Fibroblast of upper back skin (primary cell): ENCODE measurements around the gene TRAPPC2L.

Source experiments
- DNase-seq: peaks from one replicate; pipeline ENCODE4 v3.0.0-alpha.2; 2013

The TRAPPC2L gene

DNA sequence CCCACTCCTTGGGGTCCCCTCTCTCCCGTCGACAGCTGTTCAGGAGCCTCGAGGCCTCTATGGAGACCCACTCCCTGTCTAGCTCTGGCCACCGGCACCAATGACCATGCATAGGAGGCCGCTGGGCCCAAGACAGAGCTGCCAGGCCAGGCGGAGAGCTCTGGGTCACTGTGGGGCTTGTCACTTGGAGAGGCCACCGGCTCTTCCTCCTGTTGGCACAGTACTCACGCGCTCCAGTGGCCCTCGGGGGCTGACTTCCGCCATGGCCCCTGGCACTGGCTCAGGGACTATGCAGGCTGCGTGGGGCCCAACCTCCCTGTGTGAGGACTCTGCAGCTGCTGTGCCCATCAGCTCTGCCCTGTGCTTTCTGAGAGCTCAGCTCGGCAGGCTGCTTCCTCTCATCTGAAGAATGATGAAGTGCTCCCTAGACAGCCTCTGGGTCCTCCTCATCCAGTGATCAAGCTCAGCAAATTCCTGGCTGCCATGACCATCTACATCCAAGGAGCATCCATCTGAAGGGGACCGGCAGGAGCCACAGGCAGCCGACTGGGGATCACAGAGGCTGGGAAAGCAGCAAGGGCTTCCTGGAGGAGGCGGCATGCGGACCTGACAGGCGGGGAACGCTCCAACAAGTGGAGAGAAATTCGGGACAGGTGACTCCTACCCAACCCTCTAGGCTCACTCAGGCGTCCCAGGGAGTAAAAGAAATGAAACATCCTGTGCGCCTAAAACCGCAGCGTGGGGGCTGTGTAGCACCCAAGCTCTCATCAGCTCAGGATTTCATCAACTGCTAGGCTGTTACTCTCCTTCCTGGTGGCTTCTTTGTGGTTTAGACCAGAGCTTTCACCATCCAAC, 17.0 kb upstream of the TRAPPC2L start:
- DNase-seq: no peak

DNA sequence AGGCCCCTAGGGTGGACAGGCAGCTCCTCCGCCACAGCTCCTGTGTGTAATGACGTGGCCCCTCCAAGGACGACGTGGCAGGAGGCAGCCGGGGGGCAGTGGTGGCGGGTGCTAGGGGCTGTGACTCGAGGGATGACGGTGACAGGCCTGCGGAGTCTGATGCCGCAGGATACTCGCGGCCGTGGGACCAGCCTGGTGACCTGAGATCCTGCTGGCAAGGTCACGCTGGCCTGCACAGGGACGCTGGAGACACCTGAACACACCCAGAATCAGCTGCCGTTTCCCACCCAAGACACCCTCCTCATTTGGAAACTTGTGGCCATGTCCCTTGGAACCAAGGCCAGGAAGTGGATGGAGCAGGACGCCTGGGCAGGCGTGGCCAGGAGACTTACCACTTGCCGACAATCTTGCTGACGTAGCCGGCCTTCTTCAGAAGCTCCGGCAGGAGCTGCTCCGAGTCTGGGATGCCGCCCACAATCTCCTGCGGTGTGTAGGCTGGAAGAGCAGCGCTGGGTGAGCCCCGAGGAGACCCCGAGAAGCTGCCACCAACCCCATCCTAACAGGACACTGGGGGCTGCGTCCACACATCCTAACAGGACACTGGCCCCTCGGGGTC, 16.2 kb upstream of the TRAPPC2L start:
- DNase-seq: no peak

DNA sequence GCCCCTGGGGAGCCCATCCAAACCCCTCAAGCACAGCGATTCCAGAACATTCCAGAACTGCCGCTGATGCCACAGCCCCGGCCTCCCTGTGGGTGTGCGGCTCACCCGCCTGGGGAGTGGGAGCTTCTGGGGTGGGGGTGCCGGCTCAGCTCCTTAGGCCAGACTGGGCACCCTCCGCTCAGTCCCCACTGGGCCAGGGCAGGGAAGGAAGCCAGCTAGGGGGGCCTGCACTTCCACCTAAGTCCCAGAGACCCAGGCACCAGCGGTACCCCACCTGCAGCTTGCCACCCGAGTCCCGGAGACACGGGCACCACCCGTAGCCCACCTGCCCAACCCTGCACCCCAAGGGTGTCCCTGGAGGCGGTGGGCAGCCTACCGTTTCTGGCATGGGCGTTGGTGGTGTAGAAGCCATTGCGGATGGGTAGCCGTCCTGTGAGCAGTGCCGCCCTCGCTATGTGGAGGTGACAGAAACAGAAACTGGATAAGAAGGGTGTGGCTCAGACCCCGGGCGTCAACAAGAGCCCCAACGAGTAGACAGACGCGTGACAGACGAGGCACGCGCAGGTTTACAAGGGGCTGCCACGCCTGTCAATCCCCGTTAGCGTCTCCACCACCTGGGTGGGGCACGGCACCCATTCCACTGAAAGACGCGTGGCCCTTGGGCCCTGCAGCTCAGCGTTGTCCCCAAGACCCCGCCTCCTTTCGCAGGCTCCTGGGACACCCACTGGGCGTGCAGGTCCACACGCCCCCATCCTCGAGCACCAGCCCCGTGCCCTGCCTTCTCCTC, 15.2 kb upstream of the TRAPPC2L start:
- DNase-seq: no peak

DNA sequence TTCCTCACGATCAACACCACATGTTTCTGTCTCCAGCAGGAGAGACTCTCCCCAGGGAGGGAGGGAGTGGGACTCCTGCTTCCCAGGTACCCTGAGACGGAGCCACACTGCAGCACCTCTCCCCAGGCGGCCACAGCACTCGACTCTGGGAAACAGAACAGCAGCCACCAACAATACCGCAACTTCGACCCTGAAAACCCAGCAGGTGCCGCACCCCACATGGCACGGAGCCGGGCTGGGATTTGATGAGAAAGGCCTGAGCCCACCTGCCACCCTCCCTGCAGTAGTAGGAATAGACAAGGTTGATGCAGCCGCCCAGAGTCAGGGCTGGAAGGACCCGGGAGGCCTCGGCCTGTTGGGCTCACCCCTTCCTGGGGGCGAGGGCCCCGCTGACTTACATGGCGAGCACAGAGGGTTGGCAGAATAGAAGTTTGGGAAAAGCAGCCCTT, 14.6 kb upstream of the TRAPPC2L start:
- DNase-seq: no peak

DNA sequence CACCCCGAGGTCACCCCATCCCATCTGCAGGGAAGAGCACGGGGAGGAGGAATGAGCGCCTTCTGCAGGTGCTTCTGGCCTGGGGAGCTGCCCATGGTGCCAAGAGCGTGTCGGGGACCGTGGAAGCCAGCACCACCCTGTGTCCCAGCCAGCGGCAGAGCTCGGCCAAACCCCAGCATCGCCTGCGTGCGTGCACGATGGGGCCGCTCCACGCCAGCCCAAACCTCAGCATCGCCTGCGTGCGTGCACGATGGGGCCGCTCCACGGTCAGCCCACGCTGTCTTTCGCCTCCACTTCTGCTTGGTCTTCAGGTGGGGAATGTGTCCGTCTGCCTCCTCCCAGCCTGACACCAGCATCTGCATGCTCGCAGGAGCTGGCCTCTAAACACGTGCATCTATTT, 14.1 kb upstream of the TRAPPC2L start:
- DNase-seq: no peak

DNA sequence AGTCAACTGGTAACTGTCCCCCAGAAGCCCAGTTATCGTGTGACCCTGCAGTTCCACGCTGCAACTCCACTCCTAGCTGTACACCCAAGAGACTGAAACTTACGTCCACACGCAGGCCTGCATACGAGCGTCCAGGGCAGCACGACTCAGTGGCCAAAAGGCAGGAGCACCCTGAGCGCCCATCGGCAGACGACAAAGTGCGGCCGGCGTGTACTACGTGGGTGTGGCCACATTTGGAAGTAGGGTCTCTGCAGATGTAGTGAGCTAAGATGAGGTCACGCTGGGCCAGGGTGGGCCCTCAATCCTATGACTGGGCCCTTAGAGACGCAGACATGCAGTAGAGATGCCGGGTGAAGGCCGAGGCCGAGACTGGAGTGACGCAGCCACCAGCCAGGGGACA, 13.7 kb upstream of the TRAPPC2L start:
- no peak for DNase-seq

DNA sequence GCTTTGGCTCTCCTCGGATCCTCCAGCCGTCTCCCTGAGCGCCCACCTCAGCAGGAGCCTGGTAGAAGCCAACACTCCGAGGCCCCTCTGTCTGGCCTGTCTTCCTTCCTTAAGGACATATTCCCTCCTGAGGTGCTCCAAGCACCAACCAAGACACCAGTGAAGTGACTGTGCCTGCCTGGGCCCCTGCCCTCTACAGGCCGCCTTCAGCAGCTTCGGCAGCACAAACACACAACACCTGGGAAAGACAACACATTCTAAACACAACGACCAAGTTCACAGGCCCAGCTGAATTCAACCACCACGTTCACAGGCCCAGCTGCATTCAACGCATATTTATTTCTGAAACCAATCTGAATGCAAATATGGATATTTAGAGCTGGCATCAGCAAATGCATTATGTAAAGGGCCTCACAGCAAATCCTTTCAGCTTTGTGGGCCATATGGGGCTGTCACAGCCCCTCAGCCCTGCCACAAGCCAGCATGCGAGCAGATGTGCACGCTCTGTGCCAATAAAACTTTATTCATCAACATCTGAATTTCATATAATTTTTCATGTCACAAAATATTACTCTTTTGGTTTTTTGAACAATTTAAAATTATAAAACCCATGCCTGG, 12.4 kb upstream of the TRAPPC2L start:
- DNase-seq: no peak

DNA sequence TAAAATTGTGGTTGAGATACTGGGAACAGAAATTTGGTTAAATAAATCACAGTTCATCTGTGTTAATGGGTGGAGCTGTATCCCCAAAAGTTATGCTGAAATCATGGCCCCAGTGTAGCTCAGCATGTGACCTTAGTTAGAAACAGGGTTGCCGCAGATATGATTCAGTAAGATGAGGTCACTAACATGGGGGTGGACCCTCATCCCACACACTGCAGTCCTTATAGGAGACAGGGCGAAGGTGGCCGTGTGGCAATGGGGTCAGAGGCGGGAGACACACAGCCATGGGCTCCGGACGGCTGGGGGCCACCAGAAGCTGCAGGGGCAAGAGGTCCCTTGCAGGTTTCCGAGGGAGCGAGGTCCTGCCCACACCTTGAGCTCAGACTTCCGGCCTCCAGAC, 10.8 kb upstream of the TRAPPC2L start:
- no peak for DNase-seq

DNA sequence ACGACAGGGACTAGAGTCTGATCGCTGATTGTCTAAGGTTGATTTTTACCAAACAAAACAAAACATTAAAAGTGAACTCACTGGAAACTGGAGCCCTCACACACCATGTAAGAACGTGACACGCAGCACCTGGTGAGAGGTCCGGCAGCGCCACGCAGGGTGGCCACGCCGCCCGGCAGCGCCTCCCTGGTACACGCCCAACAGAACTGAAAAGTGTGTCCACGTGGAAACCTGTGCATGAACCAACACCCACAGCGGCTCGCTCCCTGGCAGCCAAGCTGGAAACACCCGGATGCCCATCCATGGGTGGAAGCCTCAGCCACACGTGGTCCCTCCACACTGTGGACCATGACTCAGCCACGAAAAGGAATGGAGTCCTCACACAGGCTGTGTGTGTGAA, 9.3 kb upstream of the TRAPPC2L start:
- DNase-seq: no peak

DNA sequence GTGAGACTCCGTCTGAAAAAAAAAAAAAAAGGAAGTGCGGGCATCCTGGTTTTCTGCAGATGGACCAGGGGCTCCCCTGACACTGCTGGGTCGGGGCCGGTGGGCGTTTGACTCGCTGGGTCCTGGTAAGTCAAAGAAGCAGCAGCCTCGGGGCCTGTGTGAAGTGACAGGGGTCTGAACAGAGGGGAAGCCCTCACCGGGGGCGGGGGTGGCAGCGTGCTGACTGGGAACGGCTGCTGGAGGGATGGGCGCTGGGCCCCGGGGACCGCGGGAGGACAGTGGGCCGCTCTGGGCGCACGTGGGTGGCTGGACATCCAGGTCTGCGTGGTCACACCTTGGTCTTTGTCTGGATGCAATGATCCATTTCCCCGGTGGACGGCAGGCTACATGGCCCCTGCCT, 8.4 kb upstream of the TRAPPC2L start:
- no peak for DNase-seq

DNA sequence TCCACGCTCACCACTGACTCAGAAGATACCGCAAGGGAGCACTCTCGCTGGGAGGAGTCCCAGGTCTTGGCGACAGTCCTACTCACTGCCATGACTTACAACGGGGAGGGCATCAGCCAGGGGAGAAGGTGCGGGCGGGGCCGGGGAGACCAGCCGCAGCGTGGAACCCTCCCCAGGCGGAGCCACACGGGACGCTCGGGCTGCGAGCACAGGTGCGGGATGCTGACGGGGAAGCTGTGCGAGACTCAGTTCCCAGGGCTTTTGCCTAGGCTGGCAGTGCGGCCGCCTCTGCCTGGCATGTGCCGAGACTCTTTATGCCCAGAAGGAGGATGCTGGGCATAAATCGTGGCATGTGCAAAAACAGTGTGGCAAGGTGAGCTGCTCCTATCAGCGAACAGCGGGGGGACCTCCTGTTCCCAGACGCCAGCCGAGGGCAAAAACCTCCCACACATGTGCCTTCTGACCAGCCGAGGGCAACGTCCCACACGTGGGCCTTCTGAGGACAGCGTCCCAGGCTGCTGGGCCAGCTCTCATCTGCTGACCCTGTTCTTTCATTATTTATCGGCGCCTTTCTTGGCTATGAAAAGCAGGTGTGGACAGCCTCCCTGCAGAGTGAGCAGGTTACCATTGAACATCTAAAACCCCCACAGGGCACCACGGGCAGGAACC, 6.3 kb upstream of the TRAPPC2L start:
- DNase-seq: no peak

DNA sequence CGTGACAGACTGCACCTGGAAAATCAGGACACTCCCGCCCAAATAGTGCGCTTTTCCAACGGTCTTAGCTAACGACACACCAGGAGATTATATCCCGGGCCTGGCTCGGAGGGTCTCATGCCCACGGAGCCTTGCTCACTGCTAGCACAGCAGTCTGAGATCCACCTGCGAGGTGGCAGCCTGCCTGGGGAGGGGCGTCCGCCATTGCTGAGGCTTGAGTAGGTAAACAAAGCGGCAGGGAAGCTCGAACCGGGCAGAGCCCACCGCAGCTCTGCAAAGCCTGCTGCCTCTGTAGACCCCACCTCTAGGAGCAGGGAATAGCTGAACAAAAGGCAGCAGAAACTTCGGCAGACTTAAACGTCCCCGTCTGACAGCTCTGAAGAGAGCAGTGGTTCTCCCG, 5.3 kb upstream of the TRAPPC2L start:
- no peak for DNase-seq

DNA sequence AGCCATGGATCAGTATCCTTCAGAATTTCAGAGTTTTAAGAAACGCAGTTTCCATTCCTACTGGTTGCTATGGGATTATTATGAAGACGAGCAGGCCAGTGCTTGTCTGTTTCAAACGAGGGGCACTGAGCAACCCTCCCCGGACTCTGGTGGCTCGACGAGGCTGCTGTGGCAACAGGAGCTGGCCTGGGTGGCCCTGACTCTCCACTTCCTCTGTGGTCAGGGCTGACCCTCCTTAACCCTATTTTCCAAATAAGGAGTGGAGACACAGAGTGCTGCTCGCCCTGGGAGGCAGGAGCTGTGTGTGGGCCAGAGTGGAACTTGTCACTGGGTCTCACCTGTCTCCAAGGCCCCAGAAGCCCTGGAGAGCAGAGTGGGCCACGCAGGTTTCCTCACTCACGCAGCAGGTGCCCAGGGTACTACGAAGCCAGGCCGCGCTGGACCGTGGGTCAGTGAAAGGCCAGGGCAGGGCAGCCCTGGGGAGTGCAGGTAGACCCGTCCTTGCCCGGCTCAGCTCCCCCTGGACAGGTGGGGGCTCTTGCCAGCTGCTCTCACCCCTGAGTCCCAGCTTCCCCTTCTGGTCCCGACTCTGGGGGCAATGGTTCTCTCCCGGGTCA, 3.5 kb upstream of the TRAPPC2L start:
- no peak for DNase-seq

DNA sequence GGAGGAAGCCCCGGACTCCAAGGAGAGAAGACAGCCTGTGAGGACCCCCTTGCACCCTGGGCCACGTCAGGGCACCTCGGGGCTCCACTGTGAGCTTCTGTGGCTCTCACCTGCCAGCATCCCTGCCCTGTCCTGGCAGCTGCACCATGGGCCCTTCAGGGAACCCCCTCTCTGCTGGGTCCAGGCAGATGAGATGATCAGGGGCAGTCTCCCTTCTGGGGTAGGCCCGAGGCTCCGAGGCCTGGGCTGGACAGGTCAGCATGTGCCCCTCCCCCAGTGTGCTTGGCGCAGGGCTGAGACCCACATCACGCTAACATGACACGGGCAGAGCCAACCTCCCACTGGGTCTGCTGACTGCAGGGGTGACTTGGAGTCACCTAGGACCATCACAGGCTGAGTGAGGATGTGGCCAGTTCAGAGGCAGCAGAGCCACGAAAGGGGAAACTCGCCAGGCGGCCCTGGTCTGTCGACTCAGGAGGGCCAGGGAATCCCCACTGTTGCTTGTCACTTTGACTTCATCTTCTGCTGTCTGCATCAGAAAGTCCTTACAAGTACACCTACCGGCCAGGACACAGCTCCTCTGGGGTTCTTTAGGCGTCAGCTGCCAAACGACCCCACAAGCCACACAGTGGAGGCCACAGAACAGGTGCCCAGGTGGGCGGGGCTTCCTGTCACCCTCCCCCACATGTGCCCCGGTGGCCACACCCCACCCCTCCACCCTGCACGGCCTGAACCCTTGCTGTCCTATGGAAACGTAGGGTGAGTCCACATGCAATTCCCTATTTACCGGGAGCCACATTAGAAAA, 2.4 kb upstream of the TRAPPC2L start:
- DNase-seq: no peak

DNA sequence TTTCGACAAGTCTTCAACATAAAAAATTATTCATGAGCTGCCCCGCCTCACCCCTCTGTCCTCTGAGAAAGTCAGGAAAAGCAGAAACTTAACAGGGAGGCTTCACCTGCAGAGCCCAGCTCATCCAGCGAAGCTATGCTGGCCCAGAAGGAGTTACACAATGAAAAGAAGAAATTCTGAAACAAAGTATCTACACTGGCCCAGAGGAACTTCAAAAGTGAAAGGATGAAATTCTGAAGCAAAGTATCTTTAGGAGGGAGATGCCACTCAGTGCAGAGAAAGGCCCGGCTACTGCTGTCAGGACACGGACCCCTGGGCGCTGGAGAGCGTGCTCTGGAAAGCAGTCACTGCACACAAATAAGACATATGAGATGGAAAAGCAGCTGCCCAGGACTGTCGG, 1.8 kb upstream of the TRAPPC2L start:
- no peak for DNase-seq

DNA sequence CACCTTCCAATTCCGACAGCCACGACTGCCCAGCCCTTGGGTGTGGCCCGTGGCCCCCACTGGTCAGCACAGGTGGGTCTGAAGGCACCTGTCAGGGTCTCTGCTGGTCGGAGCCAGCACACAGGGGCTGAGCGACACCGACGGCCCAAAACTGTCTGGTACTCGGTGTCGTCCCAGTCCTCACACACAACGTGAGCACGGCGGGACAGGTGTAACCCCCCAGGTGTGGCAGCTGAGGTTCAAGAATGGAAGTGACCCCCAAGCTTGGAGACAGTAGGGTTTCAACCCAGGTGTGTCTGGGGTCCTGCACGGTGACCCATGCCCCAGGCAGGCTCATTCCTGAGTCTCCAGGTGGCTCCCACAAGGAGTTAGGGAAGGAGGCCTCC, 1.2 kb upstream of the TRAPPC2L start:
- no peak for DNase-seq

DNA sequence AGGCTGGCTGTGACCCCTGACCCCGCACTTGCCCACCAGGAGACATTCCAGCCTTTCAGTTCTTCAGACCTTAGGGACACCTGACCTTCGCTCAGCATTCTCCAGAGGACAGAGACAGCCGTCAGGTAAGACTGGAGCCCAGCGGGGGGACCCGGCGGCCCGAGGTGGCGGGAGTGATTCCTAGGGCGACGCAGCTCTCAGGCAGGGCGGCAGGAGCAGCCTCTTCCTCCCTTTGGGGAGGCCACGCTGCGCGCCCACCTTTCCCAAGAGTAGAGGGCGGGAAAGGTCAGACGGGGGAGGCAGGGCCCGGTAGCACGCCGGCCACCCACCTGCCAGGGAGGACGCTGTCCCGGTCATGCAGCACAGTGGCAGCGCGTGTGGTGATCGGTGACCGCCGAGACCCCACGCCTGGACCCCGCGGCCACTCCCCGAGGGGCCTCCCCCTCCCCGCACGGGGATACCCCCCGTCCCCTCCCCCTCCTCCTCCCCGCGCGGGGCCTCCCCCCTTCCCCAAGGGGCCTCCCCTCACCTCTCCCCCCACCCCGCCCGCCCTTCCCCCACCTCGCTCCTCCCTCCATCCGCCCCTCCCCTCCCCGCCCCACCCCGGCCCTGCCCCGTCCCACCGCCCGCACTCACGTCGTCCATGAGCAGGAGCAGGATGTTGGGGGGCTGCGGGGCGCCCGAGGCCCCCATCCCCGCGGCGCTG, 652 bp upstream of the TRAPPC2L start:
- no peak for DNase-seq

DNA sequence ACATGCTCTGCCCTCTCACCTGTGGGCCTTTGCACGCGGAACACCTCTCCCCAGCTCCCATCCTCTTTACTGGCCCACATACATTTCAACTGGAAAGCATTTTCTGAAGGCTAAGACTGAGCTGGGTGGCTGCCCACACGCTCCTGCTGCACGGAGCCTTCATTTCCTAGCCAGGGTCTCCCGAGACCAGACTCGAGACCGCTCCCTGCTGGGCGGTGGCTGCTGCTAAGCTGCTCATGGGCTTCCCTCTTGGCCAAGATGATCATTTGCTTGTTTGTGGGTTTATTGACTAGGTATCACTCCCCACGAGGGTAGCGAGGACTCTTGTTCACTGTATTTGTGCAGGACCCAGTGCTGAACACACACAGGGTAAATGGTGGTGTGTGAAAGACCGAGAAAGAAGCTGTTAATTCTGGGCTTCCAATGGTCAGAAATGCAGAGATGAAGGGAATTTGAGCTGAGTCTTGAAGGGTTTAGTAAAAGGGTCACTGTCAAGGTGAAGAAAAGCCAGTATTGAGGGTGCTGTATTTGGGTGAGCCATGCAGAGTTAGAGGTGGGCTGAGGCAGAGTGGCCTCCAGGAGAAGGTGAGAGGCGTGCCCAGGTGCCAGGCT, 907 bp downstream of the TRAPPC2L start:
- peak; percentile 68 for DNase-seq

DNA sequence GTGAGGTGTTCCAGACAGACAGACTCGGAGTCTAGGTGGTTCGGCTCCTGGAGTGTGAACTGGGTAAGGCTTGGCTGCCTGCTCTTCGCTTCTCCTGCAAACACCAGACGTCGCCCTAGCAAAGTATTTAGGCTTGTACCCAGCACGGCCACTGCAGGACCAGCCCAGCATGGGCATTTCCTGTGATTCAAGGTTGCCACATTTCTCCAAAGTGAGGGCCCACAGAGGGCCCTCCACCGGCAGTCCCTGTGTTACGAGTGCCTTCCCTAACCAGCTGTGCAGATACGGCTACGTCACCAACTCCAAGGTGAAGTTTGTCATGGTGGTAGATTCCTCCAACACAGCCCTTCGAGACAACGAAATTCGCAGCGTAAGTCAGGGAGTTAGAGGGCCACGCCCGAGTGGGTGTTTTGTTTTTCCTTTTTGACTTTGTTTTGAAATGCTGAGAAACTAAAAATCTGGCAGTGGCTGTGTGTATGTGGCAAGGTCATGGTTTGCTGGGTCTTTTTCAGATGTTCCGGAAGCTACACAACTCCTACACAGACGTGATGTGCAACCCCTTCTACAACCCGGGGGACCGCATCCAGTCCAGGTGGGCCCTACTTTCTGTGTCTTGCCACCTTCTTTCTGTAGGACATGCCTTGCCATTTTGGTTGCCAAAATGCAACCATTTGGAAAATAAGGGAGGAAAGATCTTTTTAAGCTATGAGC, 2.6 kb downstream of the TRAPPC2L start:
- no peak for DNase-seq

DNA sequence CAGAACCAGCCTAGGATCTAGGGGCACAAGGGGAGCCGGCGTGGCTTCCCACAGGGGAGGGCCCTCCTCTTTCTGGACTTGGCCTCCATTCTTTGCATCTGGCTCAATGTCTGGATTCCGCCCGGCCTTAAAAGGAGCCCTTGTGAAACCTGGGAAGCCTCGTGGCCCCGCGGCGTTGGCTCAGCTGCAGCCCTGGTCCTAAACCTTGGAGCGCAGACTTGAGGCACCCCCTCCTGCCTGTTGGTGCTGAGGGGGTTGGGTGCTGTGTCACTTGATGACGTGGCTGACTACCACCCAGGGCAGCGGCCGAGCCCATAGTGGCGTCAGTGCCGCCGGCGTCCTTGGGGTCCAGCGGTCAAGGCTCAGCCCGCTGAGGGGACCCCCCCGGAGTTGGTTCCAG, 4.4 kb downstream of the TRAPPC2L start:
- no peak for DNase-seq
